ENCODE data around the gene FCER1A. TPM values are rescaled to one million over a fixed set of nuclear protein-coding genes. Genes with fewer than 3 reads are reported as not detected.
A peak's percentile ranks its signal among the peaks of the same experiment; 100 is the strongest.

The FCER1A gene
- total and polyA plus RNA-seq, 2 experiments from 2014 or later: not detected

GRCh38 chr1:159282118-159282517 is 20.0 kb upstream of the FCER1A start:
- Histone ChIP-seq H3K9me2 (ENCODE audit: insufficient read depth) (no peaks in the 10 kb centered on the region), H3K27me3 (ENCODE audit: insufficient read depth) (no peaks in the 10 kb centered on the region)
- H3K36me3 Mint-ChIP-seq (ENCODE audit: low read depth): no peaks in the 10 kb centered on the region

GRCh38 chr1:159289060-159289459 is 13.1 kb upstream of the FCER1A start:
- no peak overlapping the region for H3K4me3 Mint-ChIP-seq
- Histone ChIP-seq H3K4me2 (no peak overlapping the region), H3K36me3 (ENCODE audit: insufficient read depth) (no peaks in the 10 kb centered on the region), H4K20me1 (replicated peaks; ENCODE audit: insufficient read depth) (no peaks in the 10 kb centered on the region), H3K4me1 (ENCODE audit: insufficient read depth) (no peaks in the 10 kb centered on the region), H3K27ac (ENCODE audit: low read depth) (no peak overlapping the region), H2AFZ (no peak overlapping the region), H3K4me3 (no peak overlapping the region), H3K9me2 (ENCODE audit: insufficient read depth) (no peaks in the 10 kb centered on the region), H3K79me2 (replicated peaks; ENCODE audit: insufficient read depth) (no peaks in the 10 kb centered on the region), H3F3A (replicated peaks; ENCODE audit: low read depth) (no peaks in the 10 kb centered on the region), H3K27me3 (ENCODE audit: insufficient read depth) (no peaks in the 10 kb centered on the region)
- no peak for ATAC-seq
- H3K4me1 Mint-ChIP-seq: no peaks in the 10 kb centered on the region
- no peak for DNase-seq (ENCODE audit: low spot score)
- no peak overlapping the region for H3K27ac Mint-ChIP-seq
- H3K36me3 Mint-ChIP-seq (ENCODE audit: low read depth): no peaks in the 10 kb centered on the region
- no peaks in the 10 kb centered on the region for H3K9me3 Mint-ChIP-seq
- no peaks in the 10 kb centered on the region for H3K27me3 Mint-ChIP-seq (ENCODE audit: insufficient read depth, low read depth, poor library complexity)
- no peak for TF ChIP-seq ETS1 (IDR thresholded peaks at IDR 0.05)
- no peak for TF ChIP-seq POLR2AphosphoS5 (IDR thresholded peaks at IDR 0.05; ENCODE audit: low read depth)
- TF ChIP-seq JUNB (IDR thresholded peaks at IDR 0.05; ENCODE audit: unreplicated experiment): no peak
- TF ChIP-seq, protein P1, sequence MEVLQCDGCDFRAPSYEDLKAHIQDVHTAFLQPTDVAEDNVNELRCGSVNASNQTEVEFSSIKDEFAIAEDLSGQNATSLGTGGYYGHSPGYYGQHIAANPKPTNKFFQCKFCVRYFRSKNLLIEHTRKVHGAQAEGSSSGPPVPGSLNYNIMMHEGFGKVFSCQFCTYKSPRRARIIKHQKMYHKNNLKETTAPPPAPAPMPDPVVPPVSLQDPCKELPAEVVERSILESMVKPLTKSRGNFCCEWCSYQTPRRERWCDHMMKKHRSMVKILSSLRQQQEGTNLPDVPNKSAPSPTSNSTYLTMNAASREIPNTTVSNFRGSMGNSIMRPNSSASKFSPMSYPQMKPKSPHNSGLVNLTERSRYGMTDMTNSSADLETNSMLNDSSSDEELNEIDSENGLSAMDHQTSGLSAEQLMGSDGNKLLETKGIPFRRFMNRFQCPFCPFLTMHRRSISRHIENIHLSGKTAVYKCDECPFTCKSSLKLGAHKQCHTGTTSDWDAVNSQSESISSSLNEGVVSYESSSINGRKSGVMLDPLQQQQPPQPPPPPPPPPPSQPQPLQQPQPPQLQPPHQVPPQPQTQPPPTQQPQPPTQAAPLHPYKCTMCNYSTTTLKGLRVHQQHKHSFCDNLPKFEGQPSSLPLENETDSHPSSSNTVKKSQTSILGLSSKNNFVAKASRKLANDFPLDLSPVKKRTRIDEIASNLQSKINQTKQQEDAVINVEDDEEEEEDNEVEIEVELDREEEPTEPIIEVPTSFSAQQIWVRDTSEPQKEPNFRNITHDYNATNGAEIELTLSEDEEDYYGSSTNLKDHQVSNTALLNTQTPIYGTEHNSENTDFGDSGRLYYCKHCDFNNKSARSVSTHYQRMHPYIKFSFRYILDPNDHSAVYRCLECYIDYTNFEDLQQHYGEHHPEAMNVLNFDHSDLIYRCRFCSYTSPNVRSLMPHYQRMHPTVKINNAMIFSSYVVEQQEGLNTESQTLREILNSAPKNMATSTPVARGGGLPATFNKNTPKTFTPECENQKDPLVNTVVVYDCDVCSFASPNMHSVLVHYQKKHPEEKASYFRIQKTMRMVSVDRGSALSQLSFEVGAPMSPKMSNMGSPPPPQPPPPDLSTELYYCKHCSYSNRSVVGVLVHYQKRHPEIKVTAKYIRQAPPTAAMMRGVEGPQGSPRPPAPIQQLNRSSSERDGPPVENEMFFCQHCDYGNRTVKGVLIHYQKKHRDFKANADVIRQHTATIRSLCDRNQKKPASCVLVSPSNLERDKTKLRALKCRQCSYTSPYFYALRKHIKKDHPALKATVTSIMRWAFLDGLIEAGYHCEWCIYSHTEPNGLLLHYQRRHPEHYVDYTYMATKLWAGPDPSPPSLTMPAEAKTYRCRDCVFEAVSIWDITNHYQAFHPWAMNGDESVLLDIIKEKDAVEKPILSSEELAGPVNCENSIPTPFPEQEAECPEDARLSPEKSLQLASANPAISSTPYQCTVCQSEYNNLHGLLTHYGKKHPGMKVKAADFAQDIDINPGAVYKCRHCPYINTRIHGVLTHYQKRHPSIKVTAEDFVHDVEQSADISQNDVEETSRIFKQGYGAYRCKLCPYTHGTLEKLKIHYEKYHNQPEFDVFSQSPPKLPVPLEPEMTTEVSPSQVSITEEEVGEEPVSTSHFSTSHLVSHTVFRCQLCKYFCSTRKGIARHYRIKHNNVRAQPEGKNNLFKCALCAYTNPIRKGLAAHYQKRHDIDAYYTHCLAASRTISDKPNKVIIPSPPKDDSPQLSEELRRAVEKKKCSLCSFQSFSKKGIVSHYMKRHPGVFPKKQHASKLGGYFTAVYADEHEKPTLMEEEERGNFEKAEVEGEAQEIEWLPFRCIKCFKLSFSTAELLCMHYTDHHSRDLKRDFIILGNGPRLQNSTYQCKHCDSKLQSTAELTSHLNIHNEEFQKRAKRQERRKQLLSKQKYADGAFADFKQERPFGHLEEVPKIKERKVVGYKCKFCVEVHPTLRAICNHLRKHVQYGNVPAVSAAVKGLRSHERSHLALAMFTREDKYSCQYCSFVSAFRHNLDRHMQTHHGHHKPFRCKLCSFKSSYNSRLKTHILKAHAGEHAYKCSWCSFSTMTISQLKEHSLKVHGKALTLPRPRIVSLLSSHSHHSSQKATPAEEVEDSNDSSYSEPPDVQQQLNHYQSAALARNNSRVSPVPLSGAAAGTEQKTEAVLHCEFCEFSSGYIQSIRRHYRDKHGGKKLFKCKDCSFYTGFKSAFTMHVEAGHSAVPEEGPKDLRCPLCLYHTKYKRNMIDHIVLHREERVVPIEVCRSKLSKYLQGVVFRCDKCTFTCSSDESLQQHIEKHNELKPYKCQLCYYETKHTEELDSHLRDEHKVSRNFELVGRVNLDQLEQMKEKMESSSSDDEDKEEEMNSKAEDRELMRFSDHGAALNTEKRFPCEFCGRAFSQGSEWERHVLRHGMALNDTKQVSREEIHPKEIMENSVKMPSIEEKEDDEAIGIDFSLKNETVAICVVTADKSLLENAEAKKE (CRISPR knock-in tag; IDR thresholded peaks at IDR 0.05): no peak
- TF ChIP-seq, protein P2, sequence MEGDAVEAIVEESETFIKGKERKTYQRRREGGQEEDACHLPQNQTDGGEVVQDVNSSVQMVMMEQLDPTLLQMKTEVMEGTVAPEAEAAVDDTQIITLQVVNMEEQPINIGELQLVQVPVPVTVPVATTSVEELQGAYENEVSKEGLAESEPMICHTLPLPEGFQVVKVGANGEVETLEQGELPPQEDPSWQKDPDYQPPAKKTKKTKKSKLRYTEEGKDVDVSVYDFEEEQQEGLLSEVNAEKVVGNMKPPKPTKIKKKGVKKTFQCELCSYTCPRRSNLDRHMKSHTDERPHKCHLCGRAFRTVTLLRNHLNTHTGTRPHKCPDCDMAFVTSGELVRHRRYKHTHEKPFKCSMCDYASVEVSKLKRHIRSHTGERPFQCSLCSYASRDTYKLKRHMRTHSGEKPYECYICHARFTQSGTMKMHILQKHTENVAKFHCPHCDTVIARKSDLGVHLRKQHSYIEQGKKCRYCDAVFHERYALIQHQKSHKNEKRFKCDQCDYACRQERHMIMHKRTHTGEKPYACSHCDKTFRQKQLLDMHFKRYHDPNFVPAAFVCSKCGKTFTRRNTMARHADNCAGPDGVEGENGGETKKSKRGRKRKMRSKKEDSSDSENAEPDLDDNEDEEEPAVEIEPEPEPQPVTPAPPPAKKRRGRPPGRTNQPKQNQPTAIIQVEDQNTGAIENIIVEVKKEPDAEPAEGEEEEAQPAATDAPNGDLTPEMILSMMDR (conservative IDR thresholded peaks at IDR 0.05; ENCODE audit: low read depth in 2 of 2): no peak
- TF ChIP-seq NANOG (IDR thresholded peaks at IDR 0.05; ENCODE audit: borderline replicate concordance): no peak

More at GRCh38 chr1:159282118-159282517, 20.0 kb upstream of the FCER1A start:
- Histone ChIP-seq H3K79me2 (replicated peaks; ENCODE audit: insufficient read depth) (no peaks in the 10 kb centered on the region), H3K4me3 (no peak overlapping the region), H4K20me1 (replicated peaks; ENCODE audit: insufficient read depth) (no peaks in the 10 kb centered on the region), H2AFZ (no peak overlapping the region), H3K4me1 (ENCODE audit: insufficient read depth) (no peaks in the 10 kb centered on the region), H3K4me2 (no peak overlapping the region), H3K36me3 (ENCODE audit: insufficient read depth) (no peaks in the 10 kb centered on the region), H3K27ac (ENCODE audit: low read depth) (no peak overlapping the region), H3F3A (replicated peaks; ENCODE audit: low read depth) (no peaks in the 10 kb centered on the region)
- DNase-seq (ENCODE audit: low spot score) (peak; percentile 10), ATAC-seq (no peak)
- Mint-ChIP-seq H3K9me3 (no peaks in the 10 kb centered on the region), H3K27me3 (ENCODE audit: insufficient read depth, low read depth, poor library complexity) (no peaks in the 10 kb centered on the region), H3K4me3 (no peak overlapping the region), H3K27ac (0 out of 2 replicates have a peak overlapping the region, but pooled peaks have one; percentile 29), H3K4me1 (no peaks in the 10 kb centered on the region; the same call in 2 of the 3 replicates)
- TF ChIP-seq, protein P3, sequence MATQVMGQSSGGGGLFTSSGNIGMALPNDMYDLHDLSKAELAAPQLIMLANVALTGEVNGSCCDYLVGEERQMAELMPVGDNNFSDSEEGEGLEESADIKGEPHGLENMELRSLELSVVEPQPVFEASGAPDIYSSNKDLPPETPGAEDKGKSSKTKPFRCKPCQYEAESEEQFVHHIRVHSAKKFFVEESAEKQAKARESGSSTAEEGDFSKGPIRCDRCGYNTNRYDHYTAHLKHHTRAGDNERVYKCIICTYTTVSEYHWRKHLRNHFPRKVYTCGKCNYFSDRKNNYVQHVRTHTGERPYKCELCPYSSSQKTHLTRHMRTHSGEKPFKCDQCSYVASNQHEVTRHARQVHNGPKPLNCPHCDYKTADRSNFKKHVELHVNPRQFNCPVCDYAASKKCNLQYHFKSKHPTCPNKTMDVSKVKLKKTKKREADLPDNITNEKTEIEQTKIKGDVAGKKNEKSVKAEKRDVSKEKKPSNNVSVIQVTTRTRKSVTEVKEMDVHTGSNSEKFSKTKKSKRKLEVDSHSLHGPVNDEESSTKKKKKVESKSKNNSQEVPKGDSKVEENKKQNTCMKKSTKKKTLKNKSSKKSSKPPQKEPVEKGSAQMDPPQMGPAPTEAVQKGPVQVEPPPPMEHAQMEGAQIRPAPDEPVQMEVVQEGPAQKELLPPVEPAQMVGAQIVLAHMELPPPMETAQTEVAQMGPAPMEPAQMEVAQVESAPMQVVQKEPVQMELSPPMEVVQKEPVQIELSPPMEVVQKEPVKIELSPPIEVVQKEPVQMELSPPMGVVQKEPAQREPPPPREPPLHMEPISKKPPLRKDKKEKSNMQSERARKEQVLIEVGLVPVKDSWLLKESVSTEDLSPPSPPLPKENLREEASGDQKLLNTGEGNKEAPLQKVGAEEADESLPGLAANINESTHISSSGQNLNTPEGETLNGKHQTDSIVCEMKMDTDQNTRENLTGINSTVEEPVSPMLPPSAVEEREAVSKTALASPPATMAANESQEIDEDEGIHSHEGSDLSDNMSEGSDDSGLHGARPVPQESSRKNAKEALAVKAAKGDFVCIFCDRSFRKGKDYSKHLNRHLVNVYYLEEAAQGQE (IDR thresholded peaks at IDR 0.05; ENCODE audit: unreplicated experiment): no peak
- TF ChIP-seq NANOG (IDR thresholded peaks at IDR 0.05; ENCODE audit: borderline replicate concordance) (no peak), STAT1 (IDR thresholded peaks at IDR 0.05; ENCODE audit: unreplicated experiment) (no peak)
